Fibroblast of the aortic adventitia (primary cell): Measurements from ENCODE around the gene KCNQ1. TPM values are rescaled to one million over a fixed set of nuclear protein-coding genes. Genes with fewer than 3 reads are reported as not detected.

Experiments used
- DNase-seq: peaks from one replicate; pipeline ENCODE4 v3.0.0-alpha.2; 2010; ENCODE audit warnings: low read depth
- H3K4me3 ChIP-seq: 2 replicates; pipeline ENCODE4 v1.5.1; 2011; ENCODE audit warnings: low read depth, mild to moderate bottlenecking, control low read depth, low read length, moderate library complexity
- total RNA-seq: library from RNA; depleted of rRNA; stranded (reverse); fragments of >200 nt; gene quantifications from 2 replicates; pipeline ENCODE4 v1.2.3, GENCODE V29; 2012; ENCODE audit warnings: low replicate concordance
- TF ChIP-seq, protein P1 (sequence below): IDR thresholded peaks from 2 replicates; pipeline ENCODE4 v1.5.1; 2011; ENCODE audit warnings: mild to moderate bottlenecking, low read length, control low read depth, inconsistent platforms; ENCODE audit not compliant: insufficient read depth

Gene KCNQ1
- total RNA-seq, 1 donor: not detected

DNA sequence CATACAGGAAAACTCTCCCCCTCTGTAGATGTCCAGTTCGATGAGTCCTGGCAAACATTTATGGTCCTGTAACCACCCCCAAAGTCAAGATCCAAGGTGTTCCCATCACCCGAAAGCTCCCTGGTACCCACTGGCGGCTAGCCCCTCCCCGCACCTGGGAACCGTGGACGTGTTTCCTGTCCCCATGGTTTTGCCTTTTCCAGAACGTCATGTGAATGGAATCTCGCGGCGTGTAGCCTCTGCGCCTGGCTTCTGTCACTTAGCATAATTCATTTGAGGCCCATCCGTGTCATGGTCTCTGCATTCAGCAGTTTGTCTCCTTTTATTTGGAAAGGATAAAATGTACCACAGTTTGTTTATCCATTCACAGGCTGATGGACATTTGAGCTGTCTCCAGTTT is 106.3 kb downstream of the KCNQ1 start:
- no peak for DNase-seq
- no peak overlapping the region for H3K4me3 ChIP-seq
- TF ChIP-seq, protein P1, sequence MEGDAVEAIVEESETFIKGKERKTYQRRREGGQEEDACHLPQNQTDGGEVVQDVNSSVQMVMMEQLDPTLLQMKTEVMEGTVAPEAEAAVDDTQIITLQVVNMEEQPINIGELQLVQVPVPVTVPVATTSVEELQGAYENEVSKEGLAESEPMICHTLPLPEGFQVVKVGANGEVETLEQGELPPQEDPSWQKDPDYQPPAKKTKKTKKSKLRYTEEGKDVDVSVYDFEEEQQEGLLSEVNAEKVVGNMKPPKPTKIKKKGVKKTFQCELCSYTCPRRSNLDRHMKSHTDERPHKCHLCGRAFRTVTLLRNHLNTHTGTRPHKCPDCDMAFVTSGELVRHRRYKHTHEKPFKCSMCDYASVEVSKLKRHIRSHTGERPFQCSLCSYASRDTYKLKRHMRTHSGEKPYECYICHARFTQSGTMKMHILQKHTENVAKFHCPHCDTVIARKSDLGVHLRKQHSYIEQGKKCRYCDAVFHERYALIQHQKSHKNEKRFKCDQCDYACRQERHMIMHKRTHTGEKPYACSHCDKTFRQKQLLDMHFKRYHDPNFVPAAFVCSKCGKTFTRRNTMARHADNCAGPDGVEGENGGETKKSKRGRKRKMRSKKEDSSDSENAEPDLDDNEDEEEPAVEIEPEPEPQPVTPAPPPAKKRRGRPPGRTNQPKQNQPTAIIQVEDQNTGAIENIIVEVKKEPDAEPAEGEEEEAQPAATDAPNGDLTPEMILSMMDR: no peak

- no peak overlapping the region for H3K4me3 ChIP-seq
- TF ChIP-seq, protein P1: no peak
- no peak for DNase-seq
Measured at GRCh38 chr11:2552210-2552609, 107.4 kb downstream of the KCNQ1 start.

DNA sequence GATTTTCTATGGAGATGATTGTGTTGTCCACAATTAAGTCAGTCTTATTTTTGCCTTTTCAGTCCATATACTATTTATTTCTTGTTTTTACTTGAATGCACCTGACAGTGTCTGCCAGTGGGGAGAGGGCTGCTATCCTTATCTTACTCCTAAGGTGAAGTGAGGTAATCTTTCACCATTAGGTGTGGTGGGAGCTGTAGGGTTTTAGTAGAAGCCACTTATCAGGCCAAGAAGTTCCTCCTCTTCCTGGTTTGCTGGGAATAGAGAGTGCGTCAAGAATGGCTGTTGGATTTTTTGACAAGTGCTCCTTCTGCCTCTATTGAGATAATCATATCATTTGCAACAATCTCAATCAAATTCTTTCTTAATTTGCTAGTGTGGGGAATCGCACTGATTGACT is 108.4 kb downstream of the KCNQ1 start:
- no peak for DNase-seq
- no peak overlapping the region for H3K4me3 ChIP-seq
- TF ChIP-seq, protein P1: no peak

DNA sequence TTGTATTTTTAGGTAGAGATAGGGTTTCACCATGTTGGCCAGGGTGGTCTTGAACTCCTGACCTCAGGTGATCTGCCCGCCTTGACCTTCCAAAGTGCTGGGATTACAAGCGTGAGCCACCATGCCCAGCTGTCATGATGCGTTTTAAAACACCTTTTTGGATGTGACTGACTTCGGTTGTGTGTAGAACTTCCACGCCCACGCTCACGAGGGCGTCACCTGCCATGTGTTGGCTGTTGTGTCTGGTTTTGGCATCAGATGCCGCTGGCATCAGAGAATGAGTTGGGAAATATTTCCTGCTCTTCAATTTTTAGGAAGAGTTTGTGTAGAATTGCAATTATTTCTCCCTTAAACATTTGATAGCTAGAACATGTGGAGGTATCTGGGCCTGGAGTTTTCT is 109.1 kb downstream of the KCNQ1 start:
- no peak overlapping the region for H3K4me3 ChIP-seq
- TF ChIP-seq, protein P1: no peak
- no peak for DNase-seq

DNA sequence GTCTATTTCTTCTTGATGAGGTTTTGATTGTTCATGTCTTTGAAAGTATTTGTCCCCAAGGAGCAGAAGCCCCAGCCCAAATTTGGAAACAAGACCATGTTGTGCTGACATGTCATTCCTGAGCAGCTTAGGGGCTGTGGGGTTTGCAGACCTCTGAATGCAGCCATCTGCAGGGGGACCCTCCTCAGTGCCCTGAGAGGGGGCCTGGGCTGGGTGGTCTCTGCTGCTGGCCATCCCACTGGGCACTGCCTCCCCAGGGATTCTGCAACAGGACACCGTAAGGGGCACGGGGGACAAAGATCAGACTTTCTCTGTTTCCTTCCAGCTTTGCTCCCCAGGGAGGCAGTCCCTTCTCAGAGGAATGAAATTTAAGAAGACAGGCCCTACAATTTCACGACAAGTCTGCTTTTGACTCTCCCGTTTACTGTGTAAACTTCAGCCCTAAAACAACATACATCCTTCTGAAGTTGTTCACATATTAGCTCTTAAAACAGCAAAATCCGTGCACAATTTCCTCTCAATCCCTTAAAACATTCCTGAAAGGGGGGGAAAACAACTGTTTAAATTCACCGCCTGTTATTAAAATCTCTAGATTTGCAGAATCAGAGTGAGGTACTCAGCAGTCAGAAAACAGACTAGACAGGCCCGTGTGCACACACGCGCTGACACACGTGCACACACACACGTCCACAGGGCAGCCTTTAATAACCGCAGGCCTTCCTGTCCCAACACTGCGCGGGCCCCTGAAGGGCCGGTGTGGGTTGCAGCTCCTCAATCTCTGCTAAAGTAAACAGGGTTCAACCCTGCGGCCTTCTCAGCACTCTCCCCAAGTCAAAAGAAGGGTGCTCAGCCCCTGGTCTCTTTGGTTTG is 109.8 kb downstream of the KCNQ1 start:
- no peak overlapping the region for H3K4me3 ChIP-seq
- no peak for DNase-seq
- TF ChIP-seq, protein P1: no peak

- H3K4me3 ChIP-seq: no peak overlapping the region
- DNase-seq: no peak
- TF ChIP-seq, protein P1: no peak
Measured at GRCh38 chr11:2555336-2555735, 110.5 kb downstream of the KCNQ1 start.
